ENCODE measurements around the gene SH3GLB1. TPM values are rescaled to one million over a fixed set of nuclear protein-coding genes. Genes with fewer than 3 reads are reported as not detected.

Gene SH3GLB1
- total RNA-seq, 1 experiment from 2014 or later, result 18.1 TPM

DNA sequence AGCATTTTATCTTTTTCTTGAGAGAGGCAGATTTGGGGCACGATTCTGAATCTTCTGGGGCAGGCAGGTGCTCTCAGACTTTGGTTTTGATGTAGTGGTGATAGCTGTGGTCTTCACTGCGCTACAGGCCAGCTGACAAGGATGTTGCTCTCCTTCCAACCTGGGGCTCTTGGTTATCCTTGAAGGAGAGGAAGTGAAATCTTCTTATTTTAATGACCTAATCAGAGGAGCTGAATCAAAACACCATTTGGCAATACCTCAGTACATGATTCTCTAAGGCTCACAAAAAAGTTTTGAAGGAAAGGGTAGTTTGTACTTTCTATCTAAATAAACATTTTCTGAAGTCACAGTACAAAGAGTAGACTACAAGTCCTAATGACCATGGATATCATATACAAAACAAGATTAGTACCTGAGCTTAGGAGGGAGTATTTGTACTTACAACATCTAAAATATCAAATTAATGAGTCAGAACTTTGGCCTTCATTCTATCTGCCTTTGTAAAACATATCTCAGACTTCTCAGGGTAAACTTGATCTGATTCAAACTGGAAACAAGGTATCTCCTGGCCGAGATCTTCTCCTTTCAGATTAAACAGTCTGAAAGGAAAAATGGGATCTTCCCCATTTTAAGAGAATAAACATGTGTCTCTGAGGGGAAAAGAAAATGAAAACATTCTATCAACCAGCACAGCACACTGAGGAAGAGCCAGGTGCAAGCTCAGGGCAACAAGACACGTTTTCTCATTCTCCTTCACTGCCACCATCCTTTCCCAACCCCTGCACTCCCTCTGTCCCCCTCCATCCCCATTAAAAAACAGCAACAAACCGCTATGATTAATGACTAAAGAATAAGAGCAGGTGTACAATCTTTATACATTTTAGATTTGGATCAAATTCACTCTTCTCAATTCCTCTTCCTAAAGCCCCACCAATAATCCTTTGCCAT, 69.2 kb downstream of the SH3GLB1 start:
- DNase-seq (ENCODE audit: low spot score), result peak; percentile 35

DNA sequence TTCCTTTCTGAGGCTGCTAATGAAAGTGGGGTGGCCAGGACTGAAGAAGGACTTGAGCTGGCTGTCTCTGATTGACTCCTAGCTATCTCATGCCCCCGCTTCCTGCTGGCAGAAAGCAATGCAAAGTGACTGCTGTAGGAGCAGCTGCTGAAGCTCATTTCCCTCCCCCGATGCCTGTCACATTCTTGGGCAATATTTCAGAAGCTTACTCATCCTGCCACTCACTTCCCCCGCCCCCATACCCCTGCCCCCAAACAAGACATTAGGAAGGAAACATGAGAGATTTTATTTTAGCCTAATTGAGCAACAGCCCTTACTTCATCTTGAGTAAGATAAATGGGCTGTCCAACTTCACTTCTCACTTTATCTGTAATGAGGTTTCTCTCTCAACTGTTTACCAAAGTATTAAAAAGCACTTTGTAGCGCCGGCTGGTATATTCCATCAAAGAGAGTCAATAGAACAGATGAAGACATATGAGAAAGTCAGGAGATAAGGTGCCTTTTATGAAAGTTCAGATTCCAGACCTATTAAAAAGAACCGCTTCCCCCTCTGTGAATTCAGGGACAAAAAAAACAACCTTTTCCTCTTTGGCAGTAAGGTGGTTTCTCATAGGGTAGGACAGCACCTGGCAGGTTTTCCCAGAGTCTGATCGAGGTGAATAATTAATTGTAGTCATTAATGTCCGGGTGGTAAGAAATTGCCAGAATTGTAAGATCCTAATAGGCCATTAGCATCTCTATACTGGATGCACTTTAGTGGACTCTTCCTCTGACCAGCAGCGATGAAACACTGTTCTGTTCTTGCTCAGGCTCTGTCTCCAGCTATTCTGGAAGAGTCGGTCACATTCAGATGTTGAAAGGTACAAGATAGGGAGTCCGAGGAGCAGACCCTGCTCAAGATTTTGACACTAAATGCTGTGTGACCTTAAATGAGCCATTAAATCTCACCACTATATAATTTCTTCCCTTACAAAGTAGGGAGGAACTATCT, 70.2 kb downstream of the SH3GLB1 start:
- DNase-seq (ENCODE audit: low spot score), result peak; percentile 85

DNA sequence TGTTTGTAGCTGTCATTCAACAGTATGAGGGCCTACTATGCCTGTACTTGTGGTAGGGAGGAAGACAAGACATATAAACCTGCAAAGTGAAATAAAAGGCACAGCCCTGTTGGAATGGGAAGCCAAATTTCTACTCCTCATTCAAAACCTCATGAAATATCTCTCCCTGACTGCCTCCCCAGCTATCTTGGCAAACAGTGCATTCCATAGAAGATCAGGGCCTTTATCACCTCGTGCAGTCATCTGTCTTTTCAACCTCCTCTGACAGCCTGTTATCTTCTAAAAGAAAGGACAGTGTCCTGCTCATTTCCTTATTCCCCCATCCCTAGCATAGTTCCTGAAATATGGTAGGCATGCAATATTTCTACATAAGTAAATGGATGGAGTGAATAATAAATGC, 71.0 kb downstream of the SH3GLB1 start:
- DNase-seq (ENCODE audit: low spot score), result no peak

DNA sequence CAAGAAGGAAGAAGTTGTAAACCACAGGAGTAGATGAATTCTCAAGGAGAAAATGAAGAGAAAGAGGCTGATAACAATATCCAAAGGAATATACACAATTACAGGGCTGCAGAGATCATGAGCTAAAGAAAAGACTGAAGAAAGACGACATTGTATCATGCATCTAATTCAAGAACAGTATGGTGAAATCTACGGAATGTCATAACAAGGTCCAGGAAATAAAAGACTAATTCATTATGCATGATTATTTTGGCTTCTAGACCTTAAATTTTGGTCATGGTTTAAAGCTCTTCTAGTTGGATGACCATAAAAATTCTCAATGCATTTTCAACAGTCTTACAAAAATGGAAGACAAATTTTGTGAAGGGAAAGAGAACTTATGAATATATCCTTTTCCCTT, 71.7 kb downstream of the SH3GLB1 start:
- no peak for DNase-seq (ENCODE audit: low spot score)

DNA sequence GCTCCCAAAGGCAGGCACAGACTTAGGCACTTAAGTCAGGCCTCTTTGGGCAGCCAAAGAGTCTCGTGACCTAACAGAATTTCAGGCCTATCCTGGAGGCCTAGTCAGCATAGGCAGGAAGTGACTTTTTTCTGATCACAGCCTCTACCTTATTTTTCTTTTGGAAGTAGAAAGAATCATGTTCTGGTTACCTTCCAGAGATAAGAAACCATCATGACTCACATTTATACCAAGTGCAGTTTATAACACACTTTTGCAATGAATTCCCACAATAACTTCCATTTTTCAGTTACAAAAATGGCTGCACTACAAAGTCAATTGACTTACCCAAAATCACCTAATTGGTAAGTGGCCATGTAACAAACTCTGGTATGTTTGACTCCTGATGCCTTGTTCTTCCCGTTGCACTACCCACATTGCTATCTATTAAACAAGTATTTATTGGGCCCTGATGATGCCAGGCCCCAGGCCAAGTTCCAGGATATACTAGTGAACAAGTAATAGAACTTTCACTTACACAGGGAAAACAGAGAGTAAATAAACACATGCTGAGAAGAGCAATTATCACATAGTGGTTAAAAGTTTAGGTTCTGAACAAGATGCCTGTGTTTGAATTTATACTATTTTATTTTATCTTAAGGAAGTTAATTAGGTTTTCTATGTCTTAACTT, 74.3 kb downstream of the SH3GLB1 start:
- DNase-seq (ENCODE audit: low spot score), result peak; percentile 28

DNA sequence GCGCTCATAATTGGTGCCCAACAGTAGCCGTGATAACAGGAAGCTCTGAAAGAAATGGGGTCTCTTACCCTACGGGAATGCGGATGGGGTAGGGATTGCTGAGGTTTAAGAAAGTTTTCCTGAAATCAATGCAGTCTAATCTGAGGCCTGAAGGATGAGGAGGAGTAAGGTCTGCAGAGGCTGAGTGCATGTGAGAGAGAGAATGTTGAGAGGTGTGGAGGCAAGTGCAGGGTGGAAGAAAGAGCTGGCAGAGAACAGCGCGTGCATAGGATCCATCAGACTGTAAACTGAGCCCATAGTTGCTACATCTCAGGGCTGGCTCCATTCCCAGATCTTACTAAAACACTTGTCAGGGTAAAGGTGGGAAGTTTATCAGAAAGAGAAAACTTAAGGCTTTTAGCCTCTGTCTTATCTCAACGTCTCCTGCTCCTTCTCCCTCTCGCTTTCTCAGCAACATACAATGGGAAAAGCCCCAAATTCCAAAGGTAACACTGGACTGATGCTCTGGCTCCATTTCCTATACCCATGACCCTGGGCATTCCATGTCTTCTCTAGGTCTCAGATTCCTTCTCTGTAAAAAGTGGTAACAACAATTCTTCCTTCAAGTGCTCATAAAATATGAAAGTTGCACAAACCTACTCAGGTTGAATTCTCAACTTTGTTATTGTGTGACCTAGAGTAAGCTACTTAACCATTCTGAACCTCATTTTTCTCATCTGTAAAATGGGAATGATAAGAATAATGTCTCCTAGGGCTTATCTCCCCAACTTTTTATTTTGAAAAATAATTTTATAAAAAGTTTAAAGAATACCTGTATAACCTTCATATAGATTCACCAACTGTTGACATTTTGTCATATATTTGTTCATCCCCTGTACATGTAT, 75.2 kb downstream of the SH3GLB1 start:
- peak; percentile 45 for DNase-seq (ENCODE audit: low spot score)

DNA sequence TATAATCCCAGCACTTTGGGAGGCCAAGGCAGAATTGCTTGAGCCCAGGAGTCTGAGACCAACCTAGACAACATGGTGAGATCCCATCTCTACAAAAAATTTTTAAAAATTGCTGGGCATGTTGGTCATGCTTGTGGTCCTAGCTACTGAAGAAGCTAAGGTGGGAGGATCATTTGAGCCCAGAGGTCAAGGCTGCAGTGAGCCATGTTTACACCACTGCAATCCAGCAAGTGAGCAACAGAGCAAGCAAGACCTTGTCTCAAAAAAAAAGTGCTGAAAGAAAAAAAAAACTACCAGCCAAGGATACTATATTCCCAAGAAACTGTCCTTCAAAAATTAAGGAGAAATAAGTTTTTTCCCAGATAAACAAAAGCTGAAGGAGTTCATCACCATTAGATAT, 78.1 kb downstream of the SH3GLB1 start:
- DNase-seq (ENCODE audit: low spot score), result no peak

DNA sequence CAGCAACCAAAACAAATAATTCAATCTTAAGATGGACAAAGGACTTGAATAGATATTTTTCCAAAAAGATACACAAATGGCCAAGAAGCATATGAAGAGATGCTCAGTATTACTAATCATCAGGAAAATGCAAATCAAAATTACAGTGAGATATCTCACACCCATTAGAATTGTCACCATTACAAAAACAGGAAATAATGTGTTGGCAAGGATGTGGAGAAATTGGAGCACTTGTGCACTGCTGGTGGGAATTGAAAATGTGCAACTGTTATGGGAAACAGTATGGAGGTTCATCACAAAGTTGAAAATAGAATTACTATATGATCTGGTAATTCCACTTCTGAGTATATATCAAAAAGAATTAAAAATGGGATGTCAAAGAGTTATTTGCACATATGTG, 83.2 kb downstream of the SH3GLB1 start:
- no peak for DNase-seq (ENCODE audit: low spot score)

DNA sequence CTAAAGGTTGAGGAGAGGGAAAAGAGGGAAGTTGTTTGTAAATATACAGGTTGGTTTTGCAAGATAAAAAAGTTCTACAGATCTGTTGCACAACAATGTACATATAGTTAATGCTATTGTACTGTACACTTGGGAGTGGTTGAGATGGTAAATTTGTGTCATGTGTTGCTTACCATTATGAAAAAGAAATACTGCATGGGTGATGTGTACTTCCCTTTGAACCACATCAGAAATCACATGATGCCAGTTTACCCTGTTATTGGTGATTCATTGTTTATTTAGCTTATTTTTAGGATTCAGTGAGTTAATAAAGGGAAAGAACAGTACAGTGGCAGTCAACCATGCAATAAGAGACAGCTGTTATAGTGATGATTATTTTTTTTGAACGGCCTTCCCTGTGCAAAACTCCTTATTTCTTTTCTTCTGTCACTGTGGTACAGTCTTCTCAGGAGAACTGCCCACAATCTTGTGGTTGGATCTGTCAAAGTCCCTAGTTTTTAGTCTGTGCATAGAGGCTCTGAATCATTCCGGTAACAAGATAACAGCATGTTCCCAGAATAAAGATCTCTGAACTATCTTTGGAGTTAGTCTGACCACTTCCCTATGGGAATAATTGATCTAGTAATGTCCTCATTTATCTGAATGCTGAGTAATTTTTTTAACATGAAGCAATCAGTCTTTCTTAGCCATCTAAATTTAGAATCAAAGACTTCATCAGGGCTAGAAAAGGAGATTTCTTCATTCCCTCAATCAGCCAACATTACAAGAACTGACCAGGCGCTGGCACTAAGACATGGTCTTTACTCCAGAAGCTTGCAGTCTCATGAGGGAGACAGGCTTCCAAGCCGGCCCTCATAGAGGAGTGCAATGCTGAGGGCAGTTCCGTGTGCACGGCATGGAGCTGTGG, 84.2 kb downstream of the SH3GLB1 start:
- DNase-seq (ENCODE audit: low spot score), result peak; percentile 54

DNA sequence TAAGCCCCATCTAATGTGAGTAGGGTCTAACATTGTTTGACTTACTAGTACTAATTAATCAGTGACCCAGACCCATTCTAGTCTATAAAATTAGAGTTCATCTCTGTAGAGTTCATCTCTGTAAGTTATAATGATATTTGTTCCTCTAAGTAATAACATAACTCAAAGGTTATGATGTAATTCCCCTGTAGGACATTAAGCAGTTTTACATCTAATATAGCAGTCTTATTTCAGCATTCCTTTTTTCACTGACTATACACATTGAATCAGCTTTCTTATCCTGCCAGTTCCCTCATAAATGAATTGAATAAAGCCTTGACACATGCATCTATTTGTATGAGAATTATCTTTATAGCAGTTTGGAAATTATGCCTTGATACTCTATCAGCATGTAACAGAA, 90.9 kb downstream of the SH3GLB1 start:
- no peak for DNase-seq (ENCODE audit: low spot score)

Other genes with a start within 250 kb of the SH3GLB1 start
- not detected in 2 replicates for gene CLCA1, start 235.6 kb upstream of the SH3GLB1 start, total RNA-seq (2014; rRNA removed; shearing (Covaris generic))
- 0.23 and 0.36 TPM in 2 replicates for gene CLCA4, start 157.5 kb upstream of the SH3GLB1 start, total RNA-seq (2014; rRNA removed; shearing (Covaris generic))
- 98.7 and 126 TPM in 2 replicates for gene SELENOF, start 209.6 kb downstream of the SH3GLB1 start, total RNA-seq (2014; rRNA removed; shearing (Covaris generic))
- gene HS2ST1, start 210.1 kb downstream of the SH3GLB1 start, total RNA-seq (2014; rRNA removed; shearing (Covaris generic)), result 20.2 and 27.1 TPM in 2 replicates

Measured in HT-29 (cell line).